Measurements from ENCODE around the gene SLC66A2.

Gene SLC66A2

GRCh38 chr18:79949697-79950487 lies 1.6 kb downstream of the SLC66A2 start:
- DNase-seq = no peak

- no peak for DNase-seq
Measured at GRCh38 chr18:79948719-79949411, 2.6 kb downstream of the SLC66A2 start.

GRCh38 chr18:79947881-79948610 lies 3.4 kb downstream of the SLC66A2 start:
- DNase-seq = no peak

- DNase-seq = no peak
Measured at GRCh38 chr18:79947054-79947755, 4.2 kb downstream of the SLC66A2 start.

- DNase-seq = peak; percentile 33
Measured at GRCh38 chr18:79945118-79946042, 6.1 kb downstream of the SLC66A2 start.

- DNase-seq = no peak
Measured at GRCh38 chr18:79944746-79945117, 6.7 kb downstream of the SLC66A2 start.

- no peak for DNase-seq
Measured at GRCh38 chr18:79944126-79944731, 7.2 kb downstream of the SLC66A2 start.

GRCh38 chr18:79943608-79944125 lies 7.8 kb downstream of the SLC66A2 start:
- DNase-seq = no peak

GRCh38 chr18:79942786-79943607 lies 8.5 kb downstream of the SLC66A2 start:
- no peak for DNase-seq

GRCh38 chr18:79942211-79942610 lies 9.2 kb downstream of the SLC66A2 start:
- DNase-seq = no peak

GRCh38 chr18:79941473-79942119 lies 9.9 kb downstream of the SLC66A2 start:
- no peak for DNase-seq

GRCh38 chr18:79940814-79941472 lies 10.5 kb downstream of the SLC66A2 start:
- no peak for DNase-seq

- DNase-seq = no peak
Measured at GRCh38 chr18:79940126-79940813, 11.2 kb downstream of the SLC66A2 start.

- no peak for DNase-seq
Measured at GRCh38 chr18:79939096-79939495, 12.4 kb downstream of the SLC66A2 start.

- DNase-seq = no peak
Measured at GRCh38 chr18:79938196-79938595, 13.3 kb downstream of the SLC66A2 start.

GRCh38 chr18:79937103-79937860 lies 14.2 kb downstream of the SLC66A2 start:
- no peak for DNase-seq

GRCh38 chr18:79936641-79937040 lies 14.8 kb downstream of the SLC66A2 start:
- no peak for DNase-seq

GRCh38 chr18:79935925-79936324 lies 15.5 kb downstream of the SLC66A2 start:
- DNase-seq = no peak

Measured in retina (tissue), 1 donor.